GM18517 (cell line): ENCODE measurements around the gene VPS11.
"Not testable (repeated sequence)": the region's sequence is repeated elsewhere in the genome, so short reads cannot be mapped to it uniquely, and the experiment has no call there.

Experiments used
- ATAC-seq: cut with Tn5 transposase; IDR thresholded peaks from one replicate; pipeline ENCODE4 v1.9.1; 2021; ENCODE audit warnings: mild to moderate bottlenecking, moderate library complexity; ENCODE audit not compliant: unreplicated experiment

Gene VPS11

GRCh38 chr11:119067371-119068222, at the start of gene VPS11:
Gene VPS11 (plus strand): TSS chr11:119067818. CDS start chr11:119067824, 6 bp downstream.
- ATAC-seq, result peak; percentile 75

GRCh38 chr11:119018074-119018938, 49.3 kb upstream of the VPS11 start, which contains the start of the genes RPS25 and TRAPPC4:
Gene RPS25 (minus strand): TSS chr11:119018343. CDS start chr11:119018284, 59 bp downstream.
Gene TRAPPC4 (plus strand): TSS chr11:119018766. CDS start chr11:119018796, 30 bp downstream.
- ATAC-seq, result peak; percentile 83

DNA sequence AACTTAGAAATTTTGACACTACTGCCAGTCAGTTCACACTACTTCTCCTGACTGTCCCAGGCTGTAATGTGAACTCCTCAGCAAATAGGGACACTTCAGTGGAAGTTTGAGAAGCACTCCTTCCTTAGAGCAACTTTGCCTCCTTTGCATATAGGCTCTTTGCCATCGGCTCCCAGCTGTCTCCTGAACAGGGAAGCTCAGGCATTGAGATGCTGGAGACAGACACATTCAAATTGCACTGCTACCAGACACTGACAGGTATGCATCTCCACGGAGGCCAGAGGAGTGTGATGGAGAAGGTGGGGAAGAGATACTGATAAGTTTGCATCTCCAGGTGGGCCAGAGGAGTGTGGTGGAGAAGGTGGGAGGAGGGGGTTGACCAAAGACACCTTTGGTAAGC, 47.6 kb upstream of the VPS11 start:
- no peak for ATAC-seq

DNA sequence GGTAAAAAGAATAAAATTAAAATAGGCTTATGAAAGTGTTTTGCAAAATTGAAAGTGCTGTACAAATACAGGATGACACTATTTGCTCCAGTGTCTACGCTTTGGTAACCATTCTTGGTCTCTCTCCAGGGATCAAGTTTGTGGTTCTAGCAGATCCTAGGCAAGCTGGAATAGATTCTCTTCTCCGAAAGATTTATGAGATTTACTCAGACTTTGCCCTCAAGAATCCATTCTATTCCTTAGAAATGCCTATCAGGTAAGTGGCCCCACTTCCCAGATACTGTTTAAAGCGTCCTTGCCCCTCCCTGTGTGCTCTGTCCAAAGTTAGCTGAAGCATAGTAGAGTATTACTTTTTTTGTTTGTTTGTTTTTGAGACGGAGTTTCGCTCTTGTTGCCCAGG, 46.0 kb upstream of the VPS11 start:
- ATAC-seq, result no peak

DNA sequence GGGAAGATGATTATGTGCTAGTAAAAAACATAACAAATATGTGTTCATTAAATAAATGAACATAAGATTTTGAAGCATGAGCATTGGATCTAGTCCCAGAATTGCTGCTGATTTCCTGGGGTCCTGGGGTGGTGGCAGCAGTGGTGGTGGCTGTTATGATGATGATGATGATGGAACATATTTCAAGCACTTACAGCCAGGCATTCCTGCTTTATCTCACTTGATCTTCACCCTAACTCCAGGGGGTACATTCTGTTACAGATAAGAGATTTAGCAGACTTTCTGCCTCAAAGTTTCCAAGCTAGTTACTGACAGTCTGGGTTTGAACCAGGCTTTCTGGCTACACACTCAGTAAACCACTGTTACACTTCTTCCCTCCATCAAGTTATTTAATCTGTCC, 43.9 kb upstream of the VPS11 start:
- no peak for ATAC-seq

GRCh38 chr11:119024430-119025098, 43.1 kb upstream of the VPS11 start:
- ATAC-seq, result no peak

GRCh38 chr11:119025099-119025473, 42.5 kb upstream of the VPS11 start:
- ATAC-seq, result no peak

DNA sequence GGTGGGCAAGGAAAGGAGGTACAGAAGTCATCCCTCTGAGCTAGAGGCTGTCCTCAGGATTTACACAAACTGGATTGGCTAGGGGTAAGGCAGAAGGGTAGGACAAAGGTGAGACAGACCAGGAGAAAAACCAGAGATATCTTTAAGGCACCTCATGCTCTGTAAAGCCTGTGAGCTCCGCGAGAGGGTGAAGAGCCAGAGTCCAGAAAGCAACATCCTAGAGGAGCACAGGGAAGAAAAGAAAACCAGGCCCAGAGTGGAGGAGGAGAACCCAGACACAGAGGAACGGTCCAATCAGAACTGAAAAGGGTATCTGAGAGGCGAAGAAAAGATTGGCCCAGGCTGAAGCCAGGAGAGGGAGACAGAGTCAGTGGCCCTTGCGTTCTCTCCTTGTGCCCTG, 42.1 kb upstream of the VPS11 start:
- ATAC-seq, result no peak

DNA sequence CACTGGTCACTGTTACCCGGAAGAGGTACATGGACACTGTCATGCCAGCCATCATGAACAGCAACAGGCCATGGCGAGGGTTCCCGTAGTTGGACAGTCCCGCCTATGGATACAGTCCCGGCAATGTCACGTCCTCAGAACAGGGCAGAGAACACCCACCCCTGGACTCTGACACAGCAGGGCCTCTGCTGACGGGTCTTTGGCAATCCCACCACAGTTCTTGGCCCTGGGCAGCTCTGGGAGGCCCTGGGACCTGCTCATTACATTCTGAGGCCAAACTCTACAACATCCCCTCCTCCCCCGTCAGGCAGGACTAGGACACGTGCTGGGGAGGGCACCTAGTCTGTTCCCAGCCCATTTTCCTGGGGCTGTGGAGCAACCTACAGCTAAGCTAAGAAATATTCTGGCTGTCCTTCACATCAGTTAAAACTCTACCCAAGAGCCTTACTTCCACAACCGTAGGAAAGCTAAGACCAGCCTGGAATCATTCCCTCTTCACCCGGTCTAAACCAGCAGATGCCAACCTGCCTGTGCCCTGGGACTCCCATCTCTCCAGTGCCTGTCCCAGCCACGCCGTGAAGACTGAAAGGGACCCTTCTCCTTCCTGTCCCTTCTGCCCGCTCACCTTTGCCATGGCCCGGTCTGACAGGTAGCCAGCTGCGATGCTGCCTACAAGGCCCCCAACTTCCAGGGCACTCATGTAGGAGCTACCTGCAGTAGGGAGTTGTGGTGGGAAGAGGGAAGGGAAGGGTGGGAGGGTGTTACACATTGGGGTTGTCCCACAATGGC, 41.4 kb upstream of the VPS11 start:
- no peak for ATAC-seq

DNA sequence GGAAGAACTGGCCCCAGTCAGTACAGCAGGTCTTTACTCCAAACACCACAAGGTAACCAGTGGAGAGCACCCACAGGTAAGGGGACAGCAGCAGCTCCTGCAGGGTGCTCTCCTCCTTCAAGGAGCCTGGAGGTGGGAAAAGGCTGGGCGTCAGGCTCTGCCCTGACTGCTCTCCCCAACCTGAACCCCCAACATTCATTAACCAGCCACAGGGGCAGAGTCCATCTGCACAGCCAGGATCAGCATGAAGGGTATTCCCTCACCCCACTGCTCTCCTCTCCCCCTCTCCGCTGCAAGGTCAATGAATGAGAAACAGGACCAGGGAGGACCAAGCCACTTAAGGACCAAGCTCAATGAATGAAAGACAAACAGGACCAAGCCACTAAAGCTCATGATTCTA, 40.6 kb upstream of the VPS11 start:
- no peak for ATAC-seq

- ATAC-seq, result no peak
Observed at GRCh38 chr11:119027561-119028345, 39.9 kb upstream of the VPS11 start.

DNA sequence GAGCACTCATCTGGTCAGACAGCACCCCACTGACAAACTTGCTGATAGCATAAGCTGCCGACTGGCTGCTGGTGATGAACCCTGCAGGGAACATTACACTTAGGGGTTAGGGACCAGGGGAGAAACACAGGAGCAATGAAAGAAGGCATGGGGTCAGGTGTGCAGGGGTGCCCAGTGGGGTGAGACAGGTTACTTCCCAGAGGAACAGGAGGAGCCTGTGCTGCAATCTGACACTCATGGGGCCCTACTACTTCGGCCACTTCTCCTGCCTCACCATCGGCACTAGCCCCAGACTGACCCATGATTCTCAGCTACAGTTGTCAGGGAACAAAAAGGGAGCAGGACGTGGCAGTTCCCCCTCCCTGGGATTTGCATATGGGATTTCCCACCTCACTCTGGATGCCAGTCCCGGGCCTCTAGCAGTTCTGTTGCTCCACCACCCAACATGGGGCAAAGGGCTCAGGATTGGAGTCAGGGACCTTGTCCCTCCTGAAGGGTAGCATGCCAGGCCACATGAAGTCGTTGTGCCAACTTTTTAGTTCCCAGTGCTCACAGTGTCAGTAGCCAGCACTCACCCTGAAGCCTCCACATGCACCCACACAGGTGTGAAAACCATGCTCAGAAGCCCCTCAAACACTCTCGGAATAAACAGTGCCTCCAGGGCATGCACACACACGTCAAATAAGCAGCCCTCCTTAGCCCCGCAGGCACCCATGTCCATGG, 39.1 kb upstream of the VPS11 start:
- ATAC-seq, result no peak

DNA sequence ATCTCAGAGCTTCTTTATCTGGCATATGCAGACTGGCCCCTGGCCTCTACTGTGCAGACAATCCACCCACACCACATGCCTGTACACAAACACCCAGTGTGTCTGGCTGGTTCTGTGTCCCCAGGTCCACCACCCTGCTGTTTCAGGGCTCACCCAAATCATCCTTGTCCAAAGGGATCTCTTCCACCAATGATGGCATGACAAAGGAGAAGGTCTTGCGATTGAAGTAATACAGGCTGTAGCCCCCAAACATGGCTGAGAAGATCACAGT, 38.6 kb upstream of the VPS11 start:
- no peak for ATAC-seq

DNA sequence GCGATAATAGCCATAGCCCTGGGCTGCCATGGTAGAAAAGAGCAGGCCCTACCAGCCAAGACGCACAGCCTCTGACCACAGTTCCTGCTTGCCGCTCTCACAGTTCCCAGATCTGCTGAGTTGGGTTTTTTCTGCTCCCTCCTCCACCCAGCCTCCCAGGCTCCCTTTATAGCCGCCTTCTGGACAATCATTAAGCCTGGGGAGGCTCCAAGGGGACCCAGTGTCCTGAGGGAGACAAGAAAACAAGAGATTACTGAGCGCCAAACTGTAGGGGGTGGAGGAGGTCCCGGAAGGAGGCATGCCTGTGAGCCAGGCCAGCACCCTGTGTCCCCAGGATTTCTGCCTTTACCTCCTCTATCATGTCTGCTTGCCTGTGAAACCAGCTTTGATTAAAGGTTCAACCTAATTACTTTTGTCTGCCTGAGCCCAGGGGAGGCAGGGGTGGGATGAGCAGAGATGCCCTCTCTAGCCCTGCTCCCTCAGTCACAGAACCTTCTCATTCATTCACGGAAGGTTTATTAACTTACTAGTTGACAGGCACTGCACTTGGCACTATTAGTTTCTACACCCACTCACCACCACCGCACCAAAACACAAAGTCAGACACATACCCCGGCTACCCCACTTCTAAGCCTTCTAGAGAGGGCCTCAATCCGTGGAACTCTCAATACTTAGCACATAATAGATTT, 38.1 kb upstream of the VPS11 start:
- peak; percentile 28 for ATAC-seq

GRCh38 chr11:119030029-119030328, 37.6 kb upstream of the VPS11 start:
- ATAC-seq, result peak; percentile 10

DNA sequence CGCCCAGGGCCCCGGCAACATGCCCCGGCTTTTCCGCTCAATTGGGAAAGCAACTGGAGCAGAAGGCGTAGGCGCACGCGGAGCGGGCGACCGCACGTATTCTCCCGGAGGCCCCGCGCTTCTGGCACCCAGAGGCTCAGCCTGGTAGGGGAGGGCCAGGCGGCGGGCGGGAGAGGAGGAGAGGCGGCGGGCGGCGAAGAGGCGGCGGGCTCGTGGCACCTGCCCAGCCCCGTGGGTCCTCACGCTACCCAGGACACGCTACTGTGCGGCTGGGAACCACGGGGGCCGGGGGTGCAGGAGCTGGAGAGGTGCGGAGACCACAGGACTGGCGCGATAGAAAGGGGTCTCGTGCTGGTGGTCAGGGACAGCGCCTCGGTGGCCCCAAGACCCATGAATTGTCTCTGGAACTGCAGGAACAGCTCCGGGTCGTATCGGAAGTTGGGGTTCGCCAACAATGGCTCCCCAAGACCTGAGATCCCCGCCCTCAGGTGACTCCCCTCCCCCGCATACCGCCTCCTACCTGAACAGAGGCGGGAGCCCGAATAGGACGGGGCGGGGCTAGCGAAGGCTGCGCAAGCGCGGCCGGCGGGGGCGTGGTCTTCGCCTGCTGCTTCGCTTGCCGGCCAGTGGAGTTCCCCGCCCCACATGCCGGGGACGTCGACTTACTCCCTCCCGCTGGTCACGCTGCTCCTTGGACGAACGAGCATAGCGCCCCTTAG, 37.1 kb upstream of the VPS11 start, which contains the start of gene SLC37A4:
SLC37A4 (minus strand) TSS at position 549 of the 719 bp plus-strand sequence.
- ATAC-seq, result peak; percentile 84

- no peak for ATAC-seq
Observed at GRCh38 chr11:119031912-119032280, 35.7 kb upstream of the VPS11 start.

GRCh38 chr11:119033421-119033820, 34.2 kb upstream of the VPS11 start:
- not testable (repeated sequence) for ATAC-seq
